OCI-LY3 (cell line): ENCODE results near the gene RGMB.

Source experiments
- EZH2phosphoT487 ChIP-seq: fragments of 200-600 bp; shearing (Covaris generic); IDR thresholded peaks from 2 replicates; pipeline ENCODE4 v1.6.1; 2018; ENCODE audit warnings: antibody characterized with exemption, mixed run types, low read depth
- TF ChIP-seq, protein P1 (sequence below): fragments of 200-600, 300-600 bp; sonication (generic); IDR thresholded peaks from 2 replicates; pipeline ENCODE4 v1.5.1; 2014; ENCODE audit warnings: antibody characterized with exemption, low read length, low read depth

DNA sequence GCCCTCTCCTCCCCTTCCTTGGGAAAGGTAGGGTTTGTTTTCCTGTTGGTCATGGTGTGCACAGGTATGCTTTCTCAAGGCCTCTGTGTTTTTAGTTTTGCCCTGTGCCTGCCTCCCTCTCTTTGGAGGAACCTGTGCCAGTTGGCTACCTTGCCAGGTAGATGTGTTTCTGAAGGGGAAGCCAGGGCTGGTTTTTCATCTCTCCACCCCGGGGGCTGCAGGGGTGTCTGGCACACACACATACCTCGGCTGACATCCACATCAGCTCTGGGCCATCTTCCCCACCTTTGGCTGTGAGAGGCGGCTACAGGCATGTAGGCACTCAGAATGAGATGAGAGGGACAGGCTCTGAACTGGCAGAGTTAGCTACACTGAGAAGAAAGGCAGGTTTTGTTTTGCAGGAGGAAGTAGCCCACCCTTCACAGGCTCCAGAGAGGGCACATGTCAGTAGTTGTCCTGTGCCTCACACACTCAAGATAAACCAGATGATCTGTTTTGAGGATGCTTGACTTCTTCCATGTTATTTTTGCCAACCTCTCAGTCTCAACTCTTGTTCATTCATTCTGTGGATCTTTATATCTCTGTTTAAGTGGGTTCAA, 9.7 kb downstream of the RGMB start:
- TF ChIP-seq, protein P1, sequence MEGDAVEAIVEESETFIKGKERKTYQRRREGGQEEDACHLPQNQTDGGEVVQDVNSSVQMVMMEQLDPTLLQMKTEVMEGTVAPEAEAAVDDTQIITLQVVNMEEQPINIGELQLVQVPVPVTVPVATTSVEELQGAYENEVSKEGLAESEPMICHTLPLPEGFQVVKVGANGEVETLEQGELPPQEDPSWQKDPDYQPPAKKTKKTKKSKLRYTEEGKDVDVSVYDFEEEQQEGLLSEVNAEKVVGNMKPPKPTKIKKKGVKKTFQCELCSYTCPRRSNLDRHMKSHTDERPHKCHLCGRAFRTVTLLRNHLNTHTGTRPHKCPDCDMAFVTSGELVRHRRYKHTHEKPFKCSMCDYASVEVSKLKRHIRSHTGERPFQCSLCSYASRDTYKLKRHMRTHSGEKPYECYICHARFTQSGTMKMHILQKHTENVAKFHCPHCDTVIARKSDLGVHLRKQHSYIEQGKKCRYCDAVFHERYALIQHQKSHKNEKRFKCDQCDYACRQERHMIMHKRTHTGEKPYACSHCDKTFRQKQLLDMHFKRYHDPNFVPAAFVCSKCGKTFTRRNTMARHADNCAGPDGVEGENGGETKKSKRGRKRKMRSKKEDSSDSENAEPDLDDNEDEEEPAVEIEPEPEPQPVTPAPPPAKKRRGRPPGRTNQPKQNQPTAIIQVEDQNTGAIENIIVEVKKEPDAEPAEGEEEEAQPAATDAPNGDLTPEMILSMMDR, result no peak
- no peak for TF ChIP-seq EZH2phosphoT487
